Inflammatory macrophage treated with lipopolysaccharide for 4 hours (primary cell): ENCODE results near the gene PKD2L1.
"Not testable (repeated sequence)": the region's sequence is repeated elsewhere in the genome, so short reads cannot be mapped to it uniquely, and the experiment has no call there.

Source experiments
- DNase-seq: peaks from one replicate; pipeline ENCODE4 v3.0.0-alpha.2; 2020

Gene PKD2L1

GRCh38 chr10:100330079-100330478 is at the start of gene PKD2L1:
TSS of gene PKD2L1 (minus strand) at chr10:100330228. CDS start at chr10:100330103, 125 bp downstream.
- no peak for DNase-seq

DNA sequence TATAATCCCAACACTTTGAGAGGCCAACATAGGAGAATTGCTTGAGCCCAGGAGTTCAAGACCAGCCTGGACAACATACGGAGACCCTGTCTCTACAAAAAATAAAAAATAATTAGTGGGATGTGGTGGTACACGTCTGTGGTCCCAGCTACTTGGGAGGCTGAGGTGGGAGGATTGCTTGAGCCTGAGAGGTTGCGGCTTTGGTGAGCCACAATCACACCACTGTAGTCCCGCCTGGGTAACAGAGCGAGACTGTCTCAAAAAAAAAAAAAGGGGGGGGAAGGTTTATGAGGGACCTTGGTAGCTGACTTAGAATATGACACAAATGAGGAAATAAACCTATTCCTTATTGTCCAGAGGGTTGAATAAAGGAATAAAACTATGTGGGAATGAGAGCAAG is 47.8 kb upstream of the PKD2L1 start:
- DNase-seq: no peak

DNA sequence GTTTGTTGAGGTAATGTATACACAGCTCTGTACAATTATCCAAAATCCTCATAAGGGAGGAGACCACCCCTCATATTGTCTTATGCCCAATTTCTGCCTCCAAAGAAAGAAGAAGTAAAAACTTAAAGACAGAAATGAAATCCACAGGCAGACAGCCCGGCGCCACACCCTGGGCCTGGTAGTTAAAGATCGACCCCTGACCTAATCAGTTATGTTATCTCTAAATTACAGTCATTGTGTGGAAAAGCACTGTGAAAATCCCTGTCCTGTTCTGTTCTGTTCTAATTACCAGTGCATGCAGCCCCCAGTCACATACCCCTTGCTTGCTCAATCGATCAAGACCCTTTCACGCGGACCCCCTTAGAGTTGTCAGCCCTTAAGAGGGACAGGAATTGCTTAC is 46.6 kb upstream of the PKD2L1 start:
- DNase-seq: not testable (repeated sequence)

- DNase-seq: not testable (repeated sequence)
Measured at GRCh38 chr10:100374677-100375353, 44.8 kb upstream of the PKD2L1 start.

DNA sequence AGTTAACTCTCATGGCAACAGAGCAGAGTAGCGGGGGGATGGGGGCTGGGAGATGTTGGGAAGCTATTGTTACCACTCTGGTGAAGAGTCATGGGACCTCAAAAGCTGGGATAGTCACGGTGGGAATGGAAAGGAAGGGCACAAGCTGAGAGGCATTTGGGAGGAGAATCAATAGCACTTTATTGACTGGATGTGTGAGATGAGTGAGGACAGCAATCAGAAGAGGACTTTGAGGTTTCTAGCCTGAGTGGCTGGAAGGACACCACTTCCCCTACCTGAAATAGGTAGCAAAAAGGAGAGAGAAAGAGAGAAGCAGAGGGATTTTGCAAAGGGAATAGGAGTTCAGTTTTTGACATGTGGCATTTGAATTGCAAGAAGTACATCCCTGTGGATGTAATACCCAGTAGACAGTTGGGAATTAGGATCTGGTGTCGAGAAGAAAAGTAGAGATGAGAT is 44.2 kb upstream of the PKD2L1 start:
- no peak for DNase-seq

GRCh38 chr10:100373298-100374199 is 43.5 kb upstream of the PKD2L1 start:
- DNase-seq: peak; percentile 100

DNA sequence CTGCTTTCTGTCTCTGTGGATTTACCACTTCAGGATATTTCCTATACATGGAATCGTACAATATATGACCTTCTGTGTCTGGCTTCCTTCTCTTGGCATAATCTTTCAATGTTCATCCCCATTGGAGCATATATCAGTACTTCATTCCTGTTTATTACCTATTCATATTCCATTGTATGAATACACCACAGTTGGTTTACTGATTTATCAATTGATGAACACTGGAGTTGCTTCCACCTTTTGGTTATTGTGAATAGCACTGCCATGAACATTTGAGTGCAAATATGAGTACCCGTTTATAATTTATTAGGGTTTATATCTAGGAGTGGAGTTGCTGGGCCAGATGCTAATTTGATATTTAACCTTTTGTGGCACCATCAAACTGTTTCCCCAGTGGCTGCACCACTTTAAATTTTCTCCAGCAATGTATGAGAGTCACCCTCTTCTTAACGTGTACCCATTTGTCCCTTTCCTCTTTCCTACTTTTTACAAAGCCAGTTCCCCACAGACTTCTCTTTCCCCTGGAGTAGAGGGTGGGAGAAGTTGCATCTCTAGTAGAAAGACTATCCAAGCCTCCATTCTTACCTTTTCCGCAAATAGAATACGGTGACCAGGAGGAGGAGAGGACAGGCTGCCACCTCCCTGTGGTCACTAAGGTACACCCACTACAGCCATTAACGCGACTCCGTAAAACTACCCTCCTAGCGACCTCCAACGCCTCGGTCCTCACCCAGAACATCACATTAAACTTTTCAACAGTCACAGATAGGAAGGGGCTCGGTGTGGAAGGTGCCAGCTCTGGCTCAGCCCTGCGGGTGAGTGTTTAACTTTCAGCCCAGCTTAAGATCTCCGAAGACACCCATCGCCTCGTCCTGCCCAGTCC is 42.6 kb upstream of the PKD2L1 start:
- DNase-seq: peak; percentile 11

DNA sequence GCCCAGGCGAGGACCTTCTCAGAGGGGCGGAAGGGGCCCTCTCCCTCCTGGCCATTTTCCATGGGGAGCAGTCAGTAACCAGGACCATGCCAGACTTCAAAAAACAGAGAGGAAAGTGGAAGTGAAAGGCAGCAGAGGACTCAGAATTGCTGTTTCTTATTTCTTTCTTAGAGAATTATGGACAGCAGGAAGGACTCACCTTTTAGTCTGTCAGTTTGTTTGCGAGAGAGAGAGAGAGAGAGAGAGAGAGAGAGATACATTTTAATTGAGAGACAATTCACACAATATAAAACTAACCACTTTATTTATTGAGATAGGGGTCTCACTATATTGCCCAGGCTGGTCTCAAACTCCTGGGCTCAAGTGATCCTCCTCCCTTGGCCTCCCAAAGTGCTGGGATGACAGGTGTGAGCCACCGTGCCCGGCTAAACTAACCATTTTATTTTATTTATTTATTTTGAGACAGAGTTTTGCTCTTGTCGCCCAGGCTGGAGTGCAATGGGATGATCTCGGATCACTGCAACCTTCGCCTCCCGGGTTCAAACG is 41.5 kb upstream of the PKD2L1 start:
- DNase-seq: no peak

DNA sequence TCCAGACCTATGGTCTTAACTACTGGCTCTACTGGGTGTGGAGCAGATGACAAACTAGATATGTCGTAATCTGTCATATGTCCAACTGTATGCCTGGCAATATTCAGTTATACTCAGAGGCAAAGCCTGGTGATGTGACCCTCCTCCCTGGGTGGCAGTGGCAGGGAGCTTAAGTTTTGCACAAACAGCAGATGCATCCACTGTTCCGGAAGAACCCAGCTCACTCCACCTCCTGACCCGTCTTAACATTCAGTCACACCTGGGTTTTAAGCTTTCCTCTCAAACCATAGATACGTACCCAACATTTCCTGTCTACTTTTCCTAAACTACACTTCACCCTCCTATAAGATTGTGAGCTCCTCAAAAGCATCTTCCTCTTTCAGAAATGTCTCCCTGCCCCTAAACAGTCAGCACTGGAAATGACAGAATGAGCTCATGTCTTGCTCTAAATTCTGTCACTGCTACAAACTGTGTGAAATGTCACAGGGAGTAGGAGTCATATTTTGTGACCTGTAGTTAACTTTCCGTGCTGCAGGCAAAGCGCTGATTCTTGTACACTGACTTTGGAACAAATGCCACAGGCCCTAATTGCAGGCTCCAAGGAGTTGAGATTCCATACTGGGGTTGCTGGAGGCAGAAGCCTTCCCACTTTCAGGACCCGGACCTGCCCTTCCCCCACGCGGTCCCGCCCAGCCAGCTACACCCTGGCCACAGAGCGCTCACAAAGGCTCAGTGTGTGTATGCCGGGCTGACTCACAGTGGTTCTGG is 40.9 kb upstream of the PKD2L1 start:
- DNase-seq: peak; percentile 96

GRCh38 chr10:100368721-100369120 is 38.7 kb upstream of the PKD2L1 start:
- DNase-seq: no peak

DNA sequence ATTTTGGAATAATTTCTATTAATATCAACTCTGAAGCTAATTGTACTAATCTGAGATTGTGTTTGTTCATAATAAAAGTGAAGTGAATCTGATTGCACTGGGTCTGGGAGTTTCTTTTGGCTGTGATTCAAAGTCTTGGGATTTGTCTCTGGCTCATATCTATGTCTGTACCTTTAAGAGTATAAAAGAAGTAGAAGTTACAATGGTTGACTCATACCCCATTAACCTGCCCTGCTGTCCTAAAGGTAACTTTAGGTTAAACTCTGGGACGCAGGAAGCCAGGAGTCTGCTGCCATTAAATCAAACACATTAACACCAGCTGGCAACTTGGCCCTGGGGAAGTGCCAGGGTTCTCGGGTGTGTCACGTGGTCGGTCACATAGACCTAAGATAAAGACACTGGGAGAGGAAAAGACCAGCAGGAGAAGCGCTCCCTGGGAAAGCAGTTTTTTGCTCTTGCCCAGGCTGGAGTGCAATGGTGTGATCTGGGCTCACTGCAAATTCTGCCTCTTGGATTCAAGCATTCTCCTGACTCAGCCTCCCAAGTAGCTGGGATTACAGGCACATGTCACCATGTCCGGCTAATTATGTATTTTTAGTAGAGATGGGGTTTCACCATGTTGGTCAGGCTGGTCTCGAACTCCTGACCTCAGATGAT is 34.8 kb upstream of the PKD2L1 start:
- peak; percentile 77 for DNase-seq

GRCh38 chr10:100364175-100364574 is 34.1 kb upstream of the PKD2L1 start:
- DNase-seq: no peak

- no peak for DNase-seq
Measured at GRCh38 chr10:100362570-100363496, 32.8 kb upstream of the PKD2L1 start.

DNA sequence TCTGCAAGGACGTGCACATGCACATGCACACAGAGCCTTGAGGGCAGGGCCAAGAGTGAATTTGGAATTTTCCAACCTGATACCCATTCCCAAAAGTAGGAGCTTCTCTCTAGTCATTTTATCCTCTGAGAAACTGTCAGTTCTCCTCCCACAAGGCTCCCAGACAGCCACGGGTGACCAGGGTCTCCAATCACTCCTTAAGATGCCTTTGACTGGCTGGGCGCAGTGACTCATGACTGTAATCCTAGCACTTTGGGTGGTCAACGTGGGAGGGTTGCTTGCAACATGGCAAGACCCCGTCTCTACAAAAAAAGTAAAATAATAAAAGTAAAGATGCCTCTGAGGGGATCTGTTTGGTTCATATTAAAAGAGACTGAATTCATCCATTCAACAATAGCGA is 30.2 kb upstream of the PKD2L1 start:
- no peak for DNase-seq

- no peak for DNase-seq
Measured at GRCh38 chr10:100359529-100360150, 29.6 kb upstream of the PKD2L1 start.

DNA sequence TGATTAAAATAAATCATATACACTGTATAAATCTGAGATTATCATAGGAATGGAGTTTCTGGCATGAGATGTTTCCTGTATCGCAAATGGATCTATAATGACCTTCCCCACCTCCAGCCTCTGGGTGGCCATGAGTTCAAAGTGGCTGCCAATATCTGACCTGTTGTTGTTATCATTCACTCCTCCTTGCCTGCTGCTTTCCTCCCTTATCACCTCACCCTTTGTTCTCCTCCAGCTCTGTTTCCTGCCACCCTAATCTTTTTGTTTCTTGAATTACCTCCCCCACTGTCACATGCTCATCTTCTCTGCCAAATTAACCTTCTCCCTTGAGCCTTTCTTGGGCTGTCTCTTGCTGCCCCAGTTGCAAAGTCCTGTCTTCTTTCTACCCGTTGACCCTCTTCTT is 29.0 kb upstream of the PKD2L1 start:
- no peak for DNase-seq

GRCh38 chr10:100357059-100357858 is 27.2 kb upstream of the PKD2L1 start:
- no peak for DNase-seq

DNA sequence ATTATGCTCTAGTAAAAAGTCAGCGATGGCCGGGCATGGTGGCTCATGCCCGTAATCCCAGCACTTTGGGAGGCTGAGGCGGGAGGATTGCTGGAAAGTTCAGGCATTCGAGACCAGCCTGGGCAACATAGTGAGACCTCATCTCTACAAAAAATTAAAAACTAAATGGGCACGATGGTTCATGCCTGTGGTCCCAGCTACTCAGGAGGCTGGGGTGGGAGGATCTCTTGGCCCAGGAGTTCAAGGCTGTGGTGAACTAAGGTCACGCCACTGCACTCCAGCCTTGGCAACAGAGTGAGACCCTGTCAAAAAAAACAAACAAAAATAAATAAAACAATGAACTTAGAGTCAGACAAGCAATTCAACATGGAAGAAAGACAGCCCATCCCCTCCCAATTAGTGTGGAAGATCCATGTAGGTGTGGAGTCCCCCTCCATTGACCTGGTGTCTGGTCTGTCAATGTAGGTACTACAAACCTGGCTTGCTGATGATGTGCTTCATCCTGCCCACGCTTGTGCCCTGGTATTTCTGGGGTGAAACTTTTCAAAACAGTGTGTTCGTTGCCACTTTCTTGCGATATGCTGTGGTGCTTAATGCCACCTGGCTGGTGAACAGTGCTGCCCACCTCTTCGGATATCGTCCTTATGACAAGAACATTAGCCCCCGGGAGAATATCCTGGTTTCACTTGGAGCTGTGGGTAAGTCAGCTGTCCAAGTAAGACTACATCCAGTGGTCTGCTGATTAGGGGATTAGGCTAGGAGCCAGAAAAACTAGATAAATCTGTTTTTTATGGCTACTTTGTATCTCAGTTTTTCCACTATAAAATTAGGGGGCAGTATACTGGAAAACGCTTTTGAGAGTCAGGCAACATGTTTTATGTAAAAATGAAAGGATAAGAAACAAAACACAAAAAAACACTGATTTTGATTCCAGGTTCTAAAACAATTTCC is 26.3 kb upstream of the PKD2L1 start:
- DNase-seq: no peak
